Cardiac septum (tissue), 1 donor: ENCODE results near the gene ZNF202. TPM values are rescaled to one million over a fixed set of nuclear protein-coding genes. Genes with fewer than 3 reads are reported as not detected.
"Not testable (repeated sequence)": the region's sequence is repeated elsewhere in the genome, so short reads cannot be mapped to it uniquely, and the experiment has no call there.

ENCODE experiments used
- DNase-seq: peaks from one replicate; pipeline ENCODE4 v3.0.0-alpha.2; 2020; ENCODE audit warnings: low spot score
- intact Hi-C: fragments of 100-400 bp; cut with DNase I; formaldehyde crosslinking; loops from one replicate; pipeline ENCODE4 v1.14.0; 2022
- total RNA-seq: library from RNA; stranded (reverse); fragmentation: NEBNext Ultra II Directional; extraction: Animal tissue kit (Norgen Biotek cat#: 25700); gene quantifications from one replicate; pipeline ENCODE4 v1.2.1, GENCODE V29; 2021
- donor health status: DM: no; HTN: no; CAD: no.

ZNF202 gene
- total RNA-seq, 1 donor from 2014 or later, result 6.2 TPM

GRCh38 chr11:123742724-123743120, 1.3 kb upstream of the ZNF202 start:
- intact Hi-C loops, result no loop called here
- DNase-seq, result no peak

- DNase-seq, result no peak
- intact Hi-C loops, result no loop called here
Measured at GRCh38 chr11:123742031-123742723, 717 bp upstream of the ZNF202 start.

GRCh38 chr11:123740787-123741158, 687 bp downstream of the ZNF202 start:
- no peak for DNase-seq
- intact Hi-C loops, result no loop called here

- intact Hi-C loops, result no loop called here
- DNase-seq, result no peak
Measured at GRCh38 chr11:123738374-123738773, 3.1 kb downstream of the ZNF202 start.

GRCh38 chr11:123736769-123737168, 4.7 kb downstream of the ZNF202 start:
- intact Hi-C loops, result no loop called here
- DNase-seq, result no peak

GRCh38 chr11:123729602-123730001, 11.9 kb downstream of the ZNF202 start:
- intact Hi-C loops, result no loop called here
- DNase-seq, result no peak

GRCh38 chr11:123725995-123726655, 15.3 kb downstream of the ZNF202 start:
- no peak for DNase-seq
- intact Hi-C loops, result no loop called here

GRCh38 chr11:123719452-123719851, 22.0 kb downstream of the ZNF202 start:
- DNase-seq, result no peak
- intact Hi-C loops, result no loop called here

- intact Hi-C loops, result no loop called here
- DNase-seq, result no peak
Measured at GRCh38 chr11:123718469-123718868, 23.0 kb downstream of the ZNF202 start.

- no peak for DNase-seq
- intact Hi-C loops, result no loop called here
Measured at GRCh38 chr11:123718063-123718462, 23.4 kb downstream of the ZNF202 start.

GRCh38 chr11:123712627-123713026, 28.8 kb downstream of the ZNF202 start:
- DNase-seq, intact Hi-C loops: not testable (repeated sequence)

GRCh38 chr11:123707606-123708205, 33.8 kb downstream of the ZNF202 start:
- DNase-seq, result no peak
- intact Hi-C loops, result loop anchor here (1.0 to 2.0 kb wide), 2 partner anchors 66 to 127 kb away; no protein-coding TSS in a partner anchor

- no peak for DNase-seq
- intact Hi-C loops, result loop anchor here (1.0 to 2.0 kb wide), 2 partner anchors 66 to 126 kb away; no protein-coding TSS in a partner anchor
Measured at GRCh38 chr11:123707206-123707605, 34.3 kb downstream of the ZNF202 start.

- no peak for DNase-seq
- intact Hi-C loops, result no loop called here
Measured at GRCh38 chr11:123704341-123704740, 37.1 kb downstream of the ZNF202 start.

- intact Hi-C loops, result no loop called here
- no peak for DNase-seq
Measured at GRCh38 chr11:123702696-123703095, 38.8 kb downstream of the ZNF202 start.

GRCh38 chr11:123702139-123702538, 39.3 kb downstream of the ZNF202 start:
- DNase-seq, result no peak
- intact Hi-C loops, result no loop called here

- intact Hi-C loops, result no loop called here
- no peak for DNase-seq
Measured at GRCh38 chr11:123700772-123701171, 40.7 kb downstream of the ZNF202 start.

- intact Hi-C loops, result no loop called here
Measured at GRCh38 chr11:123698546-123699127, 42.8 kb downstream of the ZNF202 start.

GRCh38 chr11:123696183-123696582, 45.3 kb downstream of the ZNF202 start:
- intact Hi-C loops, result no loop called here

More at GRCh38 chr11:123698546-123699127, 42.8 kb downstream of the ZNF202 start:
- no peak for DNase-seq

GRCh38 chr11:123695231-123695630, 46.2 kb downstream of the ZNF202 start:
- DNase-seq, result no peak
- intact Hi-C loops, result no loop called here

More at GRCh38 chr11:123696183-123696582, 45.3 kb downstream of the ZNF202 start:
- no peak for DNase-seq
